OCI-LY7 (cell line): ENCODE measurements around the gene POLR2M. TPM values are rescaled to one million over a fixed set of nuclear protein-coding genes. Genes with fewer than 3 reads are reported as not detected.

Source experiments
- BruUV-seq: library from RNA; stranded (reverse); fragments of 400-500 nt; replicated peaks from 2 replicates; lab custom pipeline; 2021; lab: Mats Ljungman, UMichigan
- CTCF ChIA-PET: fragments of 300-600 bp; sonication (Branson Sonifier 250); formaldehyde crosslinking; loops from one replicate; lab custom pipeline; 2022; ENCODE audit warnings: antibody characterized with exemption; ENCODE audit not compliant: unreplicated experiment; lab: Charles Lee
- POLR2A ChIA-PET: fragments of 300-600 bp; sonication (Branson Sonifier 250); formaldehyde crosslinking; loops from one replicate; lab custom pipeline; 2022; ENCODE audit warnings: antibody characterized with exemption; lab: Charles Lee
- DNase-seq: peaks from one replicate; pipeline ENCODE4 v3.0.0-alpha.2; 2015; ENCODE audit warnings: low spot score
- H2AFZ ChIP-seq: fragments of 200-600 bp; sonication (generic), shearing (Covaris generic); 2 replicates; pipeline ENCODE4 v1.6.1; 2014; ENCODE audit warnings: mild to moderate bottlenecking, antibody characterized with exemption, low read length, moderate library complexity
- H3K27ac ChIP-seq: fragments of 200-600 bp; sonication (generic); 2 replicates; pipeline ENCODE4 v1.5.1; 2014; ENCODE audit warnings: mixed run types, low read depth, mild to moderate bottlenecking, moderate library complexity, low read length, inconsistent platforms; ENCODE audit not compliant: poor library complexity, severe bottlenecking
- H3K36me3 ChIP-seq: fragments of 200-600 bp; sonication (generic); 2 replicates; pipeline ENCODE4 v1.6.1; 2014; ENCODE audit warnings: mild to moderate bottlenecking, antibody characterized with exemption, low read length, moderate library complexity, mixed read lengths; ENCODE audit not compliant: insufficient read depth
- H3K4me1 ChIP-seq: fragments of 200-600 bp; sonication (generic); 2 replicates; pipeline ENCODE4 v1.5.1; 2014; ENCODE audit warnings: mild to moderate bottlenecking, low read length; ENCODE audit not compliant: insufficient read depth, poor library complexity, severe bottlenecking
- H3K4me2 ChIP-seq: fragments of 200-600 bp; sonication (generic); 2 replicates; pipeline ENCODE4 v1.6.1; 2014; ENCODE audit warnings: mild to moderate bottlenecking, low read length
- H3K4me3 ChIP-seq: fragments of 200-600 bp; sonication (generic); 2 replicates; pipeline ENCODE4 v1.5.1; 2014; ENCODE audit warnings: mild to moderate bottlenecking, low read depth, low read length; ENCODE audit not compliant: poor library complexity, severe bottlenecking
- H3K79me2 ChIP-seq: fragments of 200-600 bp; sonication (generic); 2 replicates; pipeline ENCODE4 v1.6.1; 2016; ENCODE audit warnings: low read depth, mild to moderate bottlenecking, low read length, moderate library complexity, mixed read lengths; ENCODE audit not compliant: insufficient read depth
- H3K9me2 ChIP-seq: fragments of 200-600 bp; sonication (generic); 2 replicates; pipeline ENCODE4 v1.6.1; 2016; ENCODE audit warnings: mild to moderate bottlenecking, low read length, mixed read lengths; ENCODE audit not compliant: insufficient read depth
- H3K9me3 ChIP-seq: fragments of 200-600 bp; sonication (generic); 2 replicates; pipeline ENCODE4 v1.6.1; 2014; ENCODE audit warnings: mild to moderate bottlenecking, mixed run types, low read length, mixed read lengths
- H4K20me1 ChIP-seq: fragments of 200-600 bp; sonication (generic); 2 replicates; pipeline ENCODE4 v1.6.1; 2014; ENCODE audit warnings: mild to moderate bottlenecking, antibody characterized with exemption, low read length, moderate library complexity, mixed read lengths; ENCODE audit not compliant: insufficient read depth
- CTCF ChIP-seq: fragments of 200-600 bp; sonication (generic); conservative IDR thresholded peaks from 2 replicates; pipeline ENCODE4 v1.5.1; 2014; ENCODE audit warnings: mild to moderate bottlenecking, antibody characterized with exemption, low read length, moderate library complexity, mixed read lengths
- EZH2phosphoT487 ChIP-seq: fragments of 200-600 bp; sonication (generic); IDR thresholded peaks from 2 replicates; pipeline ENCODE4 v1.6.1; 2018; ENCODE audit warnings: low read depth, borderline replicate concordance, mild to moderate bottlenecking, mixed run types, antibody characterized with exemption, low read length, moderate library complexity, mixed read lengths
- intact Hi-C: fragments of 100-400 bp; cut with micrococcal nuclease; formaldehyde crosslinking; loops from one replicate; pipeline ENCODE4 v1.10.0; 2022; ENCODE audit not compliant: unreplicated experiment
- total RNA-seq, 2 experiments: library from RNA; depleted of rRNA in 1 of 2; stranded (reverse); fragments of >200 nt in 1 of 2; shearing (Covaris generic) in 1 of 2; gene quantifications; 2 replicates each; pipeline ENCODE4 v1.2.3, GENCODE V29; 2014 to 2022

The POLR2M gene
- total RNA-seq, 2 experiments from 2014 or later, result 77.6 to 154 TPM

GRCh38 chr15:57736591-57736990 lies 30.1 kb downstream of the POLR2M start:
- BruUV-seq, result no TSS peak
- Histone ChIP-seq H3K36me3 (no peaks in the 10 kb centered on the region), H4K20me1 (no peaks in the 10 kb centered on the region), H3K9me3 (no peaks in the 10 kb centered on the region), H3K4me1 (no peaks in the 10 kb centered on the region), H3K4me2 (no peak overlapping the region), H3K4me3 (no peak overlapping the region), H3K27ac (no peak overlapping the region), H3K9me2 (no peaks in the 10 kb centered on the region), H3K79me2 (no peaks in the 10 kb centered on the region), H2AFZ (no peak overlapping the region)
- ChIA-PET CTCF (no interaction called here), POLR2A (no interaction called here)
- no peak for DNase-seq
- TF ChIP-seq EZH2phosphoT487, result no peak
- no peak for TF ChIP-seq CTCF
- intact Hi-C loops, result no loop called here

- TF ChIP-seq EZH2phosphoT487, result no peak
- TF ChIP-seq CTCF, result no peak
Observed at GRCh38 chr15:57738734-57739237, 32.3 kb downstream of the POLR2M start.

GRCh38 chr15:57740048-57740447 lies 33.5 kb downstream of the POLR2M start:
- TF ChIP-seq CTCF (no peak), EZH2phosphoT487 (no peak)
- H3K4me3 ChIP-seq, result no peak overlapping the region
- H4K20me1 ChIP-seq, result no peaks in the 10 kb centered on the region
- no peaks in the 10 kb centered on the region for H3K4me1 ChIP-seq
- no peaks in the 10 kb centered on the region for H3K36me3 ChIP-seq
- POLR2A ChIA-PET, result no interaction called here
- no peak overlapping the region for H3K4me2 ChIP-seq
- BruUV-seq, result no TSS peak
- CTCF ChIA-PET, result no interaction called here
- H3K9me2 ChIP-seq, result no peaks in the 10 kb centered on the region
- H2AFZ ChIP-seq, result no peak overlapping the region
- no peak for DNase-seq
- no peaks in the 10 kb centered on the region for H3K79me2 ChIP-seq
- H3K9me3 ChIP-seq, result no peaks in the 10 kb centered on the region
- no peak overlapping the region for H3K27ac ChIP-seq
- intact Hi-C loops, result loop anchor here (10.0 kb wide), 1 partner anchor 125 kb away; no protein-coding TSS in a partner anchor

More at GRCh38 chr15:57738734-57739237, 32.3 kb downstream of the POLR2M start:
- Histone ChIP-seq H3K36me3 (no peaks in the 10 kb centered on the region), H3K79me2 (no peaks in the 10 kb centered on the region), H3K9me2 (no peaks in the 10 kb centered on the region), H3K4me2 (no peak overlapping the region), H3K9me3 (no peaks in the 10 kb centered on the region), H4K20me1 (no peaks in the 10 kb centered on the region), H3K4me1 (no peaks in the 10 kb centered on the region), H2AFZ (no peak overlapping the region), H3K27ac (no peak overlapping the region), H3K4me3 (no peak overlapping the region)
- CTCF ChIA-PET, result no interaction called here
- POLR2A ChIA-PET, result no interaction called here
- no peak for DNase-seq
- no TSS peak for BruUV-seq
- intact Hi-C loops, result no loop called here
